HCT116 (cell line): Measurements from ENCODE around the gene FAM200B. TPM values are rescaled to one million over a fixed set of nuclear protein-coding genes. Genes with fewer than 3 reads are reported as not detected.

Experiments used
- ATAC-seq: fragments of 200-7000 bp; cut with Tn5 transposase; 2 replicates; pipeline ENCODE4 v1.9.1; 2020; ENCODE audit warnings: mild to moderate bottlenecking, moderate library complexity
- BruUV-seq: library from RNA; stranded (reverse); fragments of 400-500 nt; replicated peaks from 2 replicates; lab custom pipeline; 2021; lab: Mats Ljungman, UMichigan
- CTCF ChIA-PET: fragments of 300-600 bp; sonication (Branson Sonifier 250); formaldehyde crosslinking; loops from one replicate; lab custom pipeline; 2021; ENCODE audit warnings: antibody characterized with exemption; lab: Charles Lee
- POLR2A ChIA-PET: fragments of 300-600, 350-600 bp; sonication (Branson Sonifier 250); formaldehyde crosslinking; loops from one replicate; lab custom pipeline; 2021; ENCODE audit warnings: antibody characterized with exemption; lab: Charles Lee
- RAD21 ChIA-PET, 2 experiments: fragments of 300-600 bp; sonication (Branson Sonifier 250); formaldehyde crosslinking; loops; one replicate each; lab custom pipeline; 2023; ENCODE audit warnings: low total read pairs in 2 of 2; ENCODE audit not compliant: uncharacterized antibody in 2 of 2, unreplicated experiment in 2 of 2, low non-redundant PET in 1 of 2; lab: Charles Lee
- DNase-seq: peaks from one replicate; pipeline ENCODE4 v3.0.0-alpha.2; 2010; ENCODE audit warnings: low read depth, low spot score
- H2AFZ ChIP-seq: fragments of 200-600 bp; shearing (Covaris generic), sonication (generic); 2 replicates; pipeline ENCODE4 v1.6.1; 2017; ENCODE audit warnings: low read depth, mixed run types, mixed read lengths, antibody characterized with exemption, low read length; ENCODE audit not compliant: poor library complexity, severe bottlenecking
- H3K27ac ChIP-seq: 2 replicates; pipeline ENCODE4 v1.5.1; 2012; ENCODE audit warnings: low read depth, low read length
- H3K27me3 ChIP-seq: fragments of 200-600 bp; sonication (generic); 2 replicates; pipeline ENCODE4 v1.6.1; 2016; ENCODE audit warnings: mixed run types, low read length, mixed read lengths; ENCODE audit not compliant: insufficient read depth
- H3K36me3 ChIP-seq, 2 experiments: fragments of 200-500 bp in 1 of 2; fragments of 200-600 bp in 1 of 2; sonication (Bioruptor generic) in 1 of 2; sonication (generic) in 1 of 2; 2 replicates each; pipeline versions ENCODE4 v1.5.1 to v1.6.1; 2014 to 2016; ENCODE audit warnings: low read length in 2 of 2, inconsistent platforms in 1 of 2, mixed read lengths in 1 of 2, mixed run types in 1 of 2; ENCODE audit not compliant: insufficient read depth in 2 of 2, control insufficient read depth in 1 of 2
- H3K4me1 ChIP-seq, 2 experiments: fragments of 200-600 bp in 1 of 2; sonication (generic) in 1 of 2; 2 replicates each; pipeline versions ENCODE4 v1.5.1 to v1.6.1; 2012 to 2017; ENCODE audit warnings: low read length in 2 of 2, inconsistent platforms in 1 of 2, mild to moderate bottlenecking in 1 of 2, mixed read lengths in 1 of 2, mixed run types in 1 of 2, moderate library complexity in 1 of 2; ENCODE audit not compliant: insufficient read depth in 2 of 2, control insufficient read depth in 1 of 2
- H3K4me2 ChIP-seq: fragments of 200-600 bp; sonication (generic); 2 replicates; pipeline ENCODE4 v1.6.1; 2017; ENCODE audit warnings: mixed run types, low read length, mixed read lengths
- H3K4me3 ChIP-seq, 2 experiments: fragments of 200-600 bp in 1 of 2; sonication (generic) in 1 of 2; replicated peaks in 1 of 2; 2 replicates each; pipeline ENCODE4 v1.5.1; 2011 to 2016; ENCODE audit warnings: low read length in 2 of 2, control low read depth in 1 of 2, low read depth in 1 of 2, mild to moderate bottlenecking in 1 of 2, mixed read lengths in 1 of 2, mixed run types in 1 of 2
- H3K79me2 ChIP-seq: fragments of 200-600 bp; sonication (generic); 2 replicates; pipeline ENCODE4 v1.6.1; 2017; ENCODE audit warnings: mild to moderate bottlenecking, mixed run types, low read length, moderate library complexity, mixed read lengths; ENCODE audit not compliant: insufficient read depth
- H3K9ac ChIP-seq: fragments of 200-600 bp; sonication (generic); 2 replicates; pipeline ENCODE4 v1.6.1; 2016; ENCODE audit warnings: low read length, mixed read lengths
- H3K9me2 ChIP-seq: fragments of 200-600 bp; sonication (generic), shearing (Covaris generic); 2 replicates; pipeline ENCODE4 v1.6.1; 2017; ENCODE audit warnings: mixed run types, mild to moderate bottlenecking, moderate library complexity; ENCODE audit not compliant: insufficient read depth
- H3K9me3 ChIP-seq, 2 experiments: fragments of 200-500 bp in 1 of 2; fragments of 200-600 bp in 1 of 2; sonication (Bioruptor generic) in 1 of 2; sonication (generic) in 1 of 2; 2 replicates each; pipeline ENCODE4 v1.6.1; 2014 to 2017; ENCODE audit warnings: low read length in 2 of 2, mixed read lengths in 2 of 2, inconsistent platforms in 1 of 2, low read depth in 1 of 2, mild to moderate bottlenecking in 1 of 2, mixed run types in 1 of 2, moderate library complexity in 1 of 2; ENCODE audit not compliant: control insufficient read depth in 1 of 2, insufficient read depth in 1 of 2
- H4K20me1 ChIP-seq: fragments of 200-600 bp; sonication (generic), shearing (Covaris generic); 2 replicates; pipeline ENCODE4 v1.6.1; 2017; ENCODE audit warnings: mixed run types, mild to moderate bottlenecking, moderate library complexity; ENCODE audit not compliant: insufficient read depth
- CBX3 ChIP-seq: IDR thresholded peaks from 2 replicates; pipeline ENCODE4 v1.6.1; 2012; ENCODE audit warnings: low read depth
- CTCF ChIP-seq, 3 experiments: fragments of 200-600 bp in 1 of 3; sonication (generic) in 1 of 3; IDR thresholded peaks in 2 of 3; conservative IDR thresholded peaks in 1 of 3; 2 replicates each; pipeline ENCODE4 v1.5.1; 2012 to 2017; ENCODE audit warnings: low read depth in 2 of 3, low read length in 2 of 3, antibody characterized with exemption in 1 of 3, borderline replicate concordance in 1 of 3, control low read depth in 1 of 3, mild to moderate bottlenecking in 1 of 3, mixed read lengths in 1 of 3, mixed run types in 1 of 3, moderate library complexity in 1 of 3; ENCODE audit not compliant: insufficient read depth in 1 of 3
- EGR1 ChIP-seq: IDR thresholded peaks from 2 replicates; pipeline ENCODE4 v1.6.1; 2012; ENCODE audit warnings: low read depth
- ELF1 ChIP-seq: IDR thresholded peaks from 2 replicates; pipeline ENCODE4 v1.6.1; 2012; ENCODE audit warnings: low read depth, borderline replicate concordance
- EZH2phosphoT487 ChIP-seq: fragments of 200-600 bp; IDR thresholded peaks from 2 replicates; pipeline ENCODE4 v1.6.1; 2018; ENCODE audit warnings: antibody characterized with exemption, borderline replicate concordance
- JUND ChIP-seq: IDR thresholded peaks from 2 replicates; pipeline ENCODE4 v1.6.1; 2012
- POLR2A ChIP-seq: IDR thresholded peaks from 2 replicates; pipeline ENCODE4 v1.7.0; 2011; ENCODE audit warnings: borderline replicate concordance; ENCODE audit not compliant: insufficient read depth, insufficient read length; ENCODE audit errors: extremely low read depth
- POLR2AphosphoS5 ChIP-seq: IDR thresholded peaks from 2 replicates; pipeline ENCODE4 v1.6.1; 2011; ENCODE audit warnings: mild to moderate bottlenecking, low read depth, low read length, moderate library complexity
- RAD21 ChIP-seq: IDR thresholded peaks from 2 replicates; pipeline ENCODE4 v1.6.1; 2012; ENCODE audit warnings: low read depth, mild to moderate bottlenecking
- REST ChIP-seq: IDR thresholded peaks from 2 replicates; pipeline ENCODE4 v1.6.1; 2012; ENCODE audit warnings: low read depth
- SIN3A ChIP-seq: IDR thresholded peaks from 2 replicates; pipeline ENCODE4 v1.6.1; 2012; ENCODE audit warnings: low read depth
- SRF ChIP-seq: IDR thresholded peaks from 2 replicates; pipeline ENCODE4 v1.6.1; 2012; ENCODE audit warnings: low read depth
- YY1 ChIP-seq: IDR thresholded peaks from 2 replicates; pipeline ENCODE4 v1.6.1; 2011; ENCODE audit warnings: low read length, low read depth, moderate library complexity, mild to moderate bottlenecking; ENCODE audit not compliant: insufficient replicate concordance; ENCODE audit errors: extremely low read depth
- ZBTB33 ChIP-seq: IDR thresholded peaks from 2 replicates; pipeline ENCODE4 v1.6.1; 2011; ENCODE audit warnings: mild to moderate bottlenecking, low read length, moderate library complexity; ENCODE audit not compliant: insufficient replicate concordance; ENCODE audit errors: extremely low read depth
- ZFX ChIP-seq: fragments of 450-650 bp; IDR thresholded peaks from 2 replicates; pipeline ENCODE4 v1.6.1; 2017
- ZNF274 ChIP-seq: fragments of 200-500 bp; sonication (Bioruptor generic); IDR thresholded peaks from 2 replicates; pipeline ENCODE4 v1.6.1; 2014; ENCODE audit warnings: mild to moderate bottlenecking, low read depth, low read length, inconsistent platforms
- intact Hi-C: fragments of 100-400 bp; cut with micrococcal nuclease; formaldehyde crosslinking; loops from 2 replicates; pipeline ENCODE4 v1.10.0; 2022
- total RNA-seq: library from RNA; stranded (reverse); gene quantifications from one replicate; pipeline ENCODE4 v1.2.1, GENCODE V29; 2021; ENCODE audit not compliant: unreplicated experiment
- TF ChIP-seq, protein P1 (sequence below): IDR thresholded peaks from 2 replicates; pipeline ENCODE4 v1.6.1; 2012

Gene FAM200B
- total RNA-seq, 1 experiment from 2014 or later = 26.1 TPM

- BruUV-seq = no TSS peak
- H3K36me3 ChIP-seq = peaks cover 9 to 20% of the 10 kb centered on the region in 2 experiments
- ATAC-seq = no peak
- no peak overlapping the region for H2AFZ ChIP-seq
- intact Hi-C loops = no loop called here
- H3K4me1 ChIP-seq = peaks cover 17 to 40% of the 10 kb centered on the region in 2 experiments
- ChIA-PET CTCF (interaction anchor here (1.6 kb wide), 1 partner anchor 13 kb away, joined by 3 read pairs; no protein-coding TSS in a partner anchor), POLR2A (no interaction called here), RAD21 (no interaction called here)
- H3K9me3 ChIP-seq = no peaks in the 10 kb centered on the region
- peak overlapping the region; percentile 84 for H3K4me2 ChIP-seq
- TF ChIP-seq POLR2A (no peak), EZH2phosphoT487 (no peak), YY1 (no peak), ZFX (no peak), SRF (no peak), ZNF274 (no peak), JUND (no peak), ELF1 (no peak), ZBTB33 (no peak), EGR1 (no peak), REST (no peak), RAD21 (no peak), SIN3A (no peak), CBX3 (no peak), POLR2AphosphoS5 (no peak), CTCF (IDR thresholded peaks at IDR 0.05 in 2 of 3, conservative IDR thresholded peaks at IDR 0.05 in 1 of 3; ENCODE audit: borderline replicate concordance in 1 of 3, insufficient read depth in 1 of 3, low read depth in 2 of 3, low read length in 2 of 3) (no peak)
- TF ChIP-seq, protein P1, sequence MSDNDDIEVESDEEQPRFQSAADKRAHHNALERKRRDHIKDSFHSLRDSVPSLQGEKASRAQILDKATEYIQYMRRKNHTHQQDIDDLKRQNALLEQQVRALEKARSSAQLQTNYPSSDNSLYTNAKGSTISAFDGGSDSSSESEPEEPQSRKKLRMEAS = no peak
- H3K27ac ChIP-seq = peak overlapping the region; percentile 92
- no peak for DNase-seq
- no peaks in the 10 kb centered on the region for H4K20me1 ChIP-seq
- peak overlapping the region; percentile 87 to 91 for H3K4me3 ChIP-seq
- peaks cover 83% of the 10 kb centered on the region for H3K79me2 ChIP-seq
- H3K9ac ChIP-seq = peak overlapping the region; percentile 98
- H3K9me2 ChIP-seq = no peaks in the 10 kb centered on the region
- H3K27me3 ChIP-seq = no peaks in the 10 kb centered on the region
Measured at GRCh38 chr4:15682242-15683142, 865 bp downstream of the FAM200B start.
